ENCODE measurements around the gene NRXN2. TPM values are rescaled to one million over a fixed set of nuclear protein-coding genes. Genes with fewer than 3 reads are reported as not detected.

The NRXN2 gene
- polyA plus RNA-seq, 3 donors, result 17.8 to 24.6 (median 23.0) TPM

GRCh38 chr11:64592234-64592615 is 130.8 kb downstream of the NRXN2 start:
- DNase-seq, result no peak

- no peak for DNase-seq
Observed at GRCh38 chr11:64591257-64592233, 131.5 kb downstream of the NRXN2 start.

GRCh38 chr11:64590763-64591221 is 132.2 kb downstream of the NRXN2 start, which contains the start of gene SLC22A12:
Gene SLC22A12 (plus strand): TSS chr11:64591220. CDS start chr11:64591557, 337 bp downstream.
- DNase-seq, result no peak

GRCh38 chr11:64588701-64589100 is 134.3 kb downstream of the NRXN2 start:
- no peak for DNase-seq

- DNase-seq, result no peak
Observed at GRCh38 chr11:64586366-64586765, 136.6 kb downstream of the NRXN2 start.

- DNase-seq, result no peak
Observed at GRCh38 chr11:64585150-64585549, 137.8 kb downstream of the NRXN2 start.

- DNase-seq, result no peak
Observed at GRCh38 chr11:64583296-64584262, 139.4 kb downstream of the NRXN2 start.

- DNase-seq, result no peak
Observed at GRCh38 chr11:64582885-64583284, 140.1 kb downstream of the NRXN2 start.

GRCh38 chr11:64581057-64581523 is 141.9 kb downstream of the NRXN2 start:
- DNase-seq, result no peak

GRCh38 chr11:64580412-64580811 is 142.6 kb downstream of the NRXN2 start:
- no peak for DNase-seq

- DNase-seq, result no peak
Observed at GRCh38 chr11:64577202-64577601, 145.8 kb downstream of the NRXN2 start.

GRCh38 chr11:64572143-64572542 is 150.9 kb downstream of the NRXN2 start:
- DNase-seq, result no peak

GRCh38 chr11:64571410-64572091 is 151.4 kb downstream of the NRXN2 start:
- DNase-seq, result no peak

GRCh38 chr11:64571050-64571409 is 152.0 kb downstream of the NRXN2 start:
- no peak for DNase-seq

- no peak for DNase-seq
Observed at GRCh38 chr11:64570341-64570740, 152.7 kb downstream of the NRXN2 start.

- no peak for DNase-seq
Observed at GRCh38 chr11:64569300-64569970, 153.6 kb downstream of the NRXN2 start.

- DNase-seq, result no peak
Observed at GRCh38 chr11:64568584-64569140, 154.3 kb downstream of the NRXN2 start.

GRCh38 chr11:64568041-64568571 is 154.9 kb downstream of the NRXN2 start:
- no peak for DNase-seq

GRCh38 chr11:64566915-64567891 is 155.8 kb downstream of the NRXN2 start:
- no peak for DNase-seq
